Activated CD4-positive, alpha-beta memory T cell treated with anti-CD3 and anti-CD28 coated beads for 36 hours (primary cell): ENCODE data around the gene PLCL1. TPM values are rescaled to one million over a fixed set of nuclear protein-coding genes. Genes with fewer than 3 reads are reported as not detected.

ENCODE experiments used
- CTCF ChIA-PET: fragments of 350-600 bp; sonication (Branson Sonifier 250); formaldehyde crosslinking; loops from one replicate; lab custom pipeline; 2021; ENCODE audit warnings: antibody characterized with exemption, inconsistent platforms; lab: Charles Lee
- POLR2A ChIA-PET: fragments of 350-600 bp; sonication (Branson Sonifier 250); formaldehyde crosslinking; loops from one replicate; lab custom pipeline; 2021; ENCODE audit warnings: antibody characterized with exemption; lab: Charles Lee
- DNase-seq: peaks from one replicate; pipeline ENCODE4 v3.0.0-alpha.2; 2020
- H3K27ac Mint-ChIP-seq: one replicate; pipeline ENCODE4 v1.8.0; 2021; ENCODE audit warnings: mixed read lengths
- H3K27me3 Mint-ChIP-seq: one replicate; pipeline ENCODE4 v1.8.0; 2021; ENCODE audit warnings: mixed read lengths
- H3K36me3 Mint-ChIP-seq: one replicate; pipeline ENCODE4 v1.8.0; 2021; ENCODE audit warnings: mixed read lengths
- H3K4me1 Mint-ChIP-seq: one replicate; pipeline ENCODE4 v1.8.0; 2021; ENCODE audit warnings: low read depth, mixed read lengths
- H3K4me3 Mint-ChIP-seq: one replicate; pipeline ENCODE4 v1.8.0; 2021; ENCODE audit warnings: mild to moderate bottlenecking, mixed read lengths
- H3K9me3 Mint-ChIP-seq: one replicate; pipeline ENCODE4 v1.8.0; 2021; ENCODE audit warnings: mixed read lengths
- intact Hi-C: fragments of 100-400 bp; cut with micrococcal nuclease; formaldehyde crosslinking; loops from one replicate; pipeline ENCODE4 v1.15.1; 2023
- total RNA-seq, 2 experiments: library from RNA; stranded (reverse); gene quantifications; one replicate each; pipeline ENCODE4 v1.2.3, GENCODE V29; 2021

Gene PLCL1
- total RNA-seq, 2 experiments from 2014 or later = 1.7 to 1.9 TPM

- H3K9me3 Mint-ChIP-seq = no peaks in the 10 kb centered on the region
- CTCF ChIA-PET = no interaction called here
Observed at GRCh38 chr2:197932374-197932773, 128.0 kb downstream of the PLCL1 start.

GRCh38 chr2:197934261-197934933 lies 130.0 kb downstream of the PLCL1 start:
- H3K27me3 Mint-ChIP-seq = no peaks in the 10 kb centered on the region
- H3K4me3 Mint-ChIP-seq = peak overlapping the region; percentile 62
- intact Hi-C loops = loop anchor here (5.0 kb wide), 1 partner anchor 73 kb away; no protein-coding TSS in a partner anchor
- DNase-seq = no peak
- H3K36me3 Mint-ChIP-seq = no peaks in the 10 kb centered on the region
- peaks cover 41% of the 10 kb centered on the region for H3K4me1 Mint-ChIP-seq
- ChIA-PET POLR2A (no interaction called here), CTCF (no interaction called here)
- H3K27ac Mint-ChIP-seq = no peak overlapping the region
- H3K9me3 Mint-ChIP-seq = no peaks in the 10 kb centered on the region

More at GRCh38 chr2:197932374-197932773, 128.0 kb downstream of the PLCL1 start:
- DNase-seq = no peak
- POLR2A ChIA-PET = no interaction called here
- Mint-ChIP-seq H3K36me3 (no peaks in the 10 kb centered on the region), H3K4me1 (peaks cover 41% of the 10 kb centered on the region), H3K4me3 (no peak overlapping the region), H3K27me3 (no peaks in the 10 kb centered on the region), H3K27ac (no peak overlapping the region)
- intact Hi-C loops = loop anchor here (1.0 to 5.0 kb wide), 3 partner anchors 43 to 94 kb away; no protein-coding TSS in a partner anchor

GRCh38 chr2:197934934-197935289 lies 130.5 kb downstream of the PLCL1 start:
- intact Hi-C loops = loop anchor here (1.0 to 5.0 kb wide), 3 partner anchors 17 to 83 kb away; no protein-coding TSS in a partner anchor
- ChIA-PET CTCF (no interaction called here), POLR2A (no interaction called here)
- Mint-ChIP-seq H3K36me3 (no peaks in the 10 kb centered on the region), H3K9me3 (no peaks in the 10 kb centered on the region), H3K4me1 (peaks cover 42% of the 10 kb centered on the region), H3K27me3 (no peaks in the 10 kb centered on the region), H3K27ac (no peak overlapping the region), H3K4me3 (peak overlapping the region; percentile 62)
- no peak for DNase-seq

- no peaks in the 10 kb centered on the region for H3K9me3 Mint-ChIP-seq
- H3K4me3 Mint-ChIP-seq = no peak overlapping the region
- DNase-seq = no peak
- H3K4me1 Mint-ChIP-seq = peaks cover 46% of the 10 kb centered on the region
- H3K27ac Mint-ChIP-seq = no peak overlapping the region
- ChIA-PET POLR2A (no interaction called here), CTCF (no interaction called here)
- H3K36me3 Mint-ChIP-seq = no peaks in the 10 kb centered on the region
- no peaks in the 10 kb centered on the region for H3K27me3 Mint-ChIP-seq
- intact Hi-C loops = loop anchor here (5.0 kb wide), 1 partner anchor 86 kb away; no protein-coding TSS in a partner anchor
Observed at GRCh38 chr2:197937814-197938213, 133.4 kb downstream of the PLCL1 start.

GRCh38 chr2:197938555-197938954 lies 134.2 kb downstream of the PLCL1 start:
- H3K4me1 Mint-ChIP-seq = peaks cover 43% of the 10 kb centered on the region
- POLR2A ChIA-PET = interaction anchor here (0.6 kb wide), 1 partner anchor 69 kb away, joined by 3 read pairs; no protein-coding TSS in a partner anchor
- intact Hi-C loops = loop anchor here (5.0 kb wide), 1 partner anchor 86 kb away; no protein-coding TSS in a partner anchor

GRCh38 chr2:197939787-197940186 lies 135.4 kb downstream of the PLCL1 start:
- H3K36me3 Mint-ChIP-seq = no peaks in the 10 kb centered on the region
- CTCF ChIA-PET = no interaction called here

More at GRCh38 chr2:197938555-197938954, 134.2 kb downstream of the PLCL1 start:
- no peak overlapping the region for H3K4me3 Mint-ChIP-seq
- CTCF ChIA-PET = no interaction called here
- no peaks in the 10 kb centered on the region for H3K27me3 Mint-ChIP-seq
- no peak overlapping the region for H3K27ac Mint-ChIP-seq
- H3K36me3 Mint-ChIP-seq = no peaks in the 10 kb centered on the region
- H3K9me3 Mint-ChIP-seq = no peaks in the 10 kb centered on the region
- DNase-seq = no peak

GRCh38 chr2:197940382-197940781 lies 136.0 kb downstream of the PLCL1 start:
- Mint-ChIP-seq H3K27ac (no peak overlapping the region), H3K4me1 (peaks cover 46% of the 10 kb centered on the region), H3K9me3 (no peaks in the 10 kb centered on the region), H3K27me3 (no peaks in the 10 kb centered on the region), H3K36me3 (no peaks in the 10 kb centered on the region), H3K4me3 (no peak overlapping the region)
- ChIA-PET CTCF (no interaction called here), POLR2A (no interaction called here)
- no peak for DNase-seq
- intact Hi-C loops = loop anchor here (2.0 kb wide), 1 partner anchor 14 kb away; no protein-coding TSS in a partner anchor

More at GRCh38 chr2:197939787-197940186, 135.4 kb downstream of the PLCL1 start:
- POLR2A ChIA-PET = no interaction called here
- no peaks in the 10 kb centered on the region for H3K27me3 Mint-ChIP-seq
- intact Hi-C loops = loop anchor here (2.0 to 5.0 kb wide), 2 partner anchors 15 to 87 kb away; no protein-coding TSS in a partner anchor
- no peaks in the 10 kb centered on the region for H3K9me3 Mint-ChIP-seq
- no peak for DNase-seq
- peaks cover 47% of the 10 kb centered on the region for H3K4me1 Mint-ChIP-seq
- no peak overlapping the region for H3K27ac Mint-ChIP-seq
- no peak overlapping the region for H3K4me3 Mint-ChIP-seq

- peaks cover 40% of the 10 kb centered on the region for H3K4me1 Mint-ChIP-seq
- no peaks in the 10 kb centered on the region for H3K36me3 Mint-ChIP-seq
- no peak for DNase-seq
- CTCF ChIA-PET = no interaction called here
- intact Hi-C loops = loop anchor here (2.0 kb wide), 1 partner anchor 13 kb away; no protein-coding TSS in a partner anchor
- no peaks in the 10 kb centered on the region for H3K9me3 Mint-ChIP-seq
- POLR2A ChIA-PET = no interaction called here
- H3K27me3 Mint-ChIP-seq = no peaks in the 10 kb centered on the region
- H3K4me3 Mint-ChIP-seq = no peak overlapping the region
- no peak overlapping the region for H3K27ac Mint-ChIP-seq
Observed at GRCh38 chr2:197941715-197942114, 137.3 kb downstream of the PLCL1 start.

- ChIA-PET POLR2A (no interaction called here), CTCF (no interaction called here)
- H3K27ac Mint-ChIP-seq = no peak overlapping the region
- H3K36me3 Mint-ChIP-seq = no peaks in the 10 kb centered on the region
- DNase-seq = no peak
- no peak overlapping the region for H3K4me3 Mint-ChIP-seq
- peaks cover 44% of the 10 kb centered on the region for H3K4me1 Mint-ChIP-seq
- intact Hi-C loops = no loop called here
- no peaks in the 10 kb centered on the region for H3K9me3 Mint-ChIP-seq
- no peaks in the 10 kb centered on the region for H3K27me3 Mint-ChIP-seq
Observed at GRCh38 chr2:197943731-197944130, 139.3 kb downstream of the PLCL1 start.

- POLR2A ChIA-PET = no interaction called here
- Mint-ChIP-seq H3K27me3 (no peaks in the 10 kb centered on the region), H3K4me1 (peaks cover 46% of the 10 kb centered on the region), H3K4me3 (no peak overlapping the region), H3K27ac (peak overlapping the region; percentile 9), H3K36me3 (no peaks in the 10 kb centered on the region), H3K9me3 (no peaks in the 10 kb centered on the region)
- CTCF ChIA-PET = interaction anchor here (1.2 kb wide), 1 partner anchor 9 kb away, joined by 3 read pairs; no protein-coding TSS in a partner anchor
- no peak for DNase-seq
- intact Hi-C loops = no loop called here
Observed at GRCh38 chr2:197944416-197945096, 140.2 kb downstream of the PLCL1 start.

GRCh38 chr2:197946562-197946961 lies 142.2 kb downstream of the PLCL1 start:
- Mint-ChIP-seq H3K27me3 (no peaks in the 10 kb centered on the region), H3K36me3 (no peaks in the 10 kb centered on the region), H3K4me1 (peaks cover 48% of the 10 kb centered on the region), H3K27ac (no peak overlapping the region), H3K9me3 (no peaks in the 10 kb centered on the region), H3K4me3 (no peak overlapping the region)
- intact Hi-C loops = no loop called here
- ChIA-PET CTCF (no interaction called here), POLR2A (no interaction called here)
- DNase-seq = no peak

GRCh38 chr2:197947219-197947757 lies 142.9 kb downstream of the PLCL1 start:
- intact Hi-C loops = no loop called here
- H3K27me3 Mint-ChIP-seq = no peaks in the 10 kb centered on the region
- no peaks in the 10 kb centered on the region for H3K36me3 Mint-ChIP-seq
- H3K9me3 Mint-ChIP-seq = no peaks in the 10 kb centered on the region
- POLR2A ChIA-PET = no interaction called here
- CTCF ChIA-PET = no interaction called here
- peaks cover 45% of the 10 kb centered on the region for H3K4me1 Mint-ChIP-seq
- DNase-seq = no peak
- no peak overlapping the region for H3K4me3 Mint-ChIP-seq
- no peak overlapping the region for H3K27ac Mint-ChIP-seq
